Effector CD8-positive, alpha-beta T cell (primary cell): ENCODE measurements around the gene NAT10.

Experiments
- DNase-seq: peaks from one replicate; lab custom pipeline; 2025; lab: John Stamatoyannopoulos, UW

NAT10 gene

DNA sequence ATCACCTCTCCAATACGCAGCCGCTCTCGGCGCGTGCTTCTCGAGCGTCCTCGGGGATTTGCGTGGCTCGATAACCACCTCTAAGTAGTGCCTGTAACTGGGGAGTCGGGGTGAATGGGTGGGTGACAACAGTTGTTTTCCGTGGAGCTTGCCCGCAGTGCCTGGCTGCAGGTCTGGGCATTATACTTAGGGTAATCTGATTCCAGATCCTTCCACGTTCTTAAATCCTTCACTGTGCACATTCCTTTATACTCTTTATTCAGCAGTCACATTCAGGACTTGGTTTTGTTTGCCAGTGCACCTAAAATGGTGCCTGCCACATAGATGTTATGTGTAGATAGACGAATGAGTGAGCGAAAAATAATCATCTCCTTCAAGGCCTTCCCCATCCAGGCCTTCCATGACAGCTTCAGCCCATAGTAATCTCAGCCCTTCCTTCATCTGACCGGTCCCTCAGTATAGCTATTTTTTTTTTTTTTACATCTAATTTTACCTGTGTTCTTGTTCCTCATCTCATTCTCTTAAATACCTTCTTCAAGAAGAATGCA is 602 bp downstream of the NAT10 start:
- no peak for DNase-seq

DNA sequence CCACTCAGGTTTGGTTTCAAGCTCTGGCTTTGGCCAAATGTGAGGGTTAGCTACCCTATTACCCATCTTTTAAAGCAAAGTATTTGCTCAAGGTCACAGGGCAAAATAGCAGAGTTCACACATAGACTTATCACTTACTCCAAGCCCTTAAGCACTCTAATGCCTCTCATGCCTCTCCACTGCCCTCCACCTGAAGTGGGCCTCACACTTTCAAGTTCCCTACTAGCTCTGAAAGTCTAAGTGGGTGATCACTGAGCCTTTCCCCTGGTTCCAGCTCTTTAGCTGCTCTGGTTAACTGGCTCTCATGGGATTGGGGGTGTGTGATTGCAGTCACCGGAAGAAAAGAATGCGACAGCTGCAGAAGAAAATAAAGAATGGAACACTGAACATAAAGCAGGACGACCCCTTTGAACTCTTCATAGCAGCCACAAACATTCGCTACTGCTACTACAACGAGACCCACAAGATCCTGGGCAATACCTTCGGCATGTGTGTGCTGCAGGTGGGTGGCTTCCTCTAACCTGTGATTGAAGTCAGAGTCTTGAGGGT is 6.4 kb downstream of the NAT10 start:
- DNase-seq = no peak

GRCh38 chr11:34114014-34114413 is 8.6 kb downstream of the NAT10 start:
- no peak for DNase-seq

- no peak for DNase-seq
These were observed 9.0 kb downstream of the NAT10 start for GRCh38 chr11:34114471-34114870.

DNA sequence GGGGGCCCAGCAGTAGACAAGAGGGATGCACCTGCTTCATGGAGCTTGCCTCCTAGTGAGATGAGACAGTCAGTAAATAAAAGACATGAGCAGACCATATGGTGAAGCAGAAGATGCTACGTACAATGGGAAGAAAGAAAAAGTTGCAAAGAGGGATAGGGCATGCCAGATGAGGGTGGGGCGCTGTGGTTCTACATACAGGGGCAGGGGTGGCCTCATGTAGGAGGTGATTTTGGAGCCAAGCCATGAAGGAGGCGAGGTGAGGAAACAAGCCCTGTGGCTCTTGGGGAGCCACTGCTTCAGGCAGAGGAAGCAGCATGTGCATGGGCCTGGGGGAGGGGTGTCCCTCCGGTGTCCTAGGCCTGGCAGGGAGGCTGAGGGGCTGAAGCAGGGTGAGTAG is 15.2 kb downstream of the NAT10 start:
- DNase-seq = no peak

DNA sequence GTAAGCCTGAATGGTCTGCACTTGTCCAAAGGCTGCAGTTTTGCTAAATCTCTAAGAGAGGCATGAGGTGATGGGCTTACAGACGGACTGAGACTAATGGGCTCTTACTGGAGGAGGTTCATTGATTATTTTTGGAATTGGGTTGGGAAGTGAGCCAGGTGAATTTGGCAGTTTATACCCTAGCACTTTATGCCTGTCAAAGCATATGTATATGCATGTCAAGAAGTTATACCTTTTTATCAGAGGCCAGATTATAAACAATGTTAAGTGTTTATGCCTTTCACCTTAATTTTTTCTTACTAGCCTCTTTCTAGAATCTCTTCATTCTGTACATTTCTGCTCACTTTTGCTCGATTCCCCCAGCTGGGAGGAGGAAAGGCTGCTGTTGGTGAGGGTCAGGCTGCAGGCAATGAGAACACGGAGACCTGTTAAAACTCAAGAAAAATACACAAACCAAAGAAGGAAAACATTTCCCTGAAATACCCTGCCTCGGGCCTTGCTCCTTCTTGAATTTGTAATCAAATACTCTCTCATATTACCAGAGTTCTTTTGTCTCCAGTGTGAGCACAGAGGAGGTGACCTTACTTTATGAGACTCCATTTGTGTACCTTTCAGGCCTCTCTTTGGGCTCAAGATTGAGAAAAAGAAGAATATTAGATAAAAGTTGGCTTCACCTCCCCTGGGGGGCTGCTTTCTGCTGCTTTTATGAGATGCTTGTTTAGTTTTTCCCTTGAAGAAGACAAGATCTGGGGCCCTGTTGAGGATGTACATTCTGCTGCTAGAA is 19.6 kb downstream of the NAT10 start:
- no peak for DNase-seq

GRCh38 chr11:34126959-34127848 is 21.8 kb downstream of the NAT10 start:
- DNase-seq = no peak

GRCh38 chr11:34128824-34129223 is 23.4 kb downstream of the NAT10 start:
- DNase-seq = no peak

DNA sequence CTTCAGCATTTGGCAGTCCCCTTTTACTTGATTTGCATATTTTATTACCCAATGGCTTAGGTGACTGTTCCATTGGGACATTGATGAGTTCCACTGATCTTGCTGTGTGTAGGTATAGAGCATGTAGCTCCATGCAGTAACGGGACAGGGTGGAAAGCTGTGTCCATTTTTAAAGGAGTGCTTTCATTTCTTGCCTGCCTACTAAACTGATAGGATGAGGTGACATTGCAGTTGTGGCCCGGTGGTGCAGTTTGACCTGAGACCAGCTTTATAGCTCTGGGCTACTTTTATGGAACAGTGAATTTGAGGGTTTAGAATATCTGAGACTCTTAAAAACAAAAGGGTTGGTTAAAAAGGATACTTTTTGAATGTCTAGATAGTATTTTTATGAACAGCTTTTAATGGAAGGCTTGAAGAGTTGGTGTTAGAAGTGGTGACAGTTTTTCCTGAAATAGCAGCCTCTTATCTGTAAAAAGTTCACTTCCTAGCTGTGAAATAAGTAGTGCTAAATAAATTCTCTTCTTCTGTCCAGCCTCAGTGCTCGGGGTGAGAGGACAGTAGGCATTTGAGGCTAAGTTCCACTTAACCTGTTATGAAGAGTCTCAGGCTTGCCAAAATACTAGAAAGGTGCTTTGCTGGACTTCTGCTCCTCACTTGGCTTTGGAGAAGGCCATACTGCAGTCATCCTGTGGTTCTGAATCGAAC is 27.0 kb downstream of the NAT10 start:
- no peak for DNase-seq

- no peak for DNase-seq
These were observed 29.3 kb downstream of the NAT10 start for GRCh38 chr11:34134765-34135164.

DNA sequence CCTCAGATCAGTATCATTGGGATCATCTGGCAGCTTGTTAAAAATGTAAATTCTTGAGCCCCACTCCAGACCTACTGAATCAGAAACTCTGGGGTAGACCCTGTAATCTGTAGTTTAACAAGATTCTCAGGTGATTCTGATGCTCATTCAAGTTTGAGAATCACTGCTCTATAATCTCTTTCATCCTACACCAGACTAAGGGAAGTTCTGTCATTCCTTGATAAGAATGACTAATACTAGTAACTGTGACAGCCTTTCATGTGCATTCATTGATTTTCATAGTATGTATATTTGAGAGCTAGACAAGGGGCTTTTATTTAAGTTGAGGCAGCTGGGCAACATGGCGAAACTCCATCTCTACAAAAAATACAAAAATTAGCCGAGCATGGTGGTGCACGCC is 30.0 kb downstream of the NAT10 start:
- DNase-seq = no peak

- DNase-seq = no peak
These were observed 31.0 kb downstream of the NAT10 start for GRCh38 chr11:34136420-34136819.

DNA sequence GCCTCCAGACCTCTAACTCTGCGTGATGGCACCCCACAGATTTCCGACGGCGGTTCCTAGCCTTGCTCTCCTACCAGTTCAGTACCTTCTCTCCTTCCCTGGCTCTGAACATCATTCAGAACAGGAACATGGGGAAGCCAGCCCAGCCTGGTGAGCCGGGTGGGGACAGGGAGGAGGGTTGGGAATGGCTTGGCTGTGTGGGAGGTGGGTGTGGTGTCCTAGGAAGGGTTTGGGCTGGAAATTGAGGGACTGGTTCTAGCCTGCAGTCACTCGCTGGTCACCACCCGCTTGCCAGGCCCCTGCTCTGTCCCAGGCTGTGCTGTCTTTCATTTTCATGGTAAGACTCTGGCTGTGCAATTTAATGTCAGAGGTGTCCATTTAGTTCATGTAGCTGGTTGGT is 33.9 kb downstream of the NAT10 start:
- DNase-seq = no peak

GRCh38 chr11:34140149-34140548 is 34.7 kb downstream of the NAT10 start:
- no peak for DNase-seq

- DNase-seq = no peak
These were observed 37.6 kb downstream of the NAT10 start for GRCh38 chr11:34143048-34143447.

DNA sequence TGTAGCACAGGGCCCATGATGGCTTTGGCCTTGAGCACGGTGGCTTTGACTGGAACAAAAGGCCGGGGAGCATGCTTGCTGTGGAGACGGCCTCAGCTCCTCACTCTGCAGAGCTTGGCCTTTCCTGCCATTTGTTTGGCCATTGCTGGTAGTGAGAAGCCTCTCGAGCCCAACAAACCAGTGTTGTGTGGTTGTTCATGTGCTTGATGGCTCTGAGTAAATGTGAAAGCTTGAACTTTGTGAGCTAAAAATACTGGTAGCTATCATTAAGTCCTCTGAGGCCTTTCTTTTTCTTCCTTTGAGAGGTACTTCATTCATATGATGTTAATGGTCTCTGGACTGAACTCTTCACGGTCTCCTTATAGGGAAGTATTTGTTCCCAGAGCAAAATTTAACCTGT is 39.6 kb downstream of the NAT10 start:
- DNase-seq = no peak

DNA sequence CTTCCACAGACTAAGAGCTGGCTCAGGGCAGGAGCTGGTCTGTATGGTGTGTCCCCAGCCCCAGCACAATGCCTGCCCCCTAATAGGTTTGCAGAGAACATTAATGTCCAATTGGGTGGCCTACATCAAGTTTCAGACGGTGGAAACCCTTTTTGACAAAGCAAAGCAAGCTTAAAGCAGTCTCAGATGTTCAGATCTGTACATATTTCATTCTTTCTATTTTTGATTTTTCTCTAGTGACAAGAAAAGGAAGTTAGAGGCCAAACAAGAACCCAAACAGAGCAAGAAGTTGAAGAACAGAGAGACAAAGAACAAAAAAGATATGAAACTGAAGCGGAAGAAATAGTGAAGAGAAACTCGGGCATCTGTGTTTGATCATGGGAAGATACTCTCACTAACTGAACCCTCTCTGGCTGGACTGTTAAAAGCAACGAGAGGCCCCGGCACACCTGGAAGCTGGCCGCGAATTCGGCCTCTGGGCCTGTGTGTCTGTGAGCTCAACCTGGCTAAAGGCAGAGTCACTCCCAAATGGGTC is 40.5 kb downstream of the NAT10 start:
- no peak for DNase-seq

GRCh38 chr11:34146411-34146810 is 41.0 kb downstream of the NAT10 start:
- no peak for DNase-seq

DNA sequence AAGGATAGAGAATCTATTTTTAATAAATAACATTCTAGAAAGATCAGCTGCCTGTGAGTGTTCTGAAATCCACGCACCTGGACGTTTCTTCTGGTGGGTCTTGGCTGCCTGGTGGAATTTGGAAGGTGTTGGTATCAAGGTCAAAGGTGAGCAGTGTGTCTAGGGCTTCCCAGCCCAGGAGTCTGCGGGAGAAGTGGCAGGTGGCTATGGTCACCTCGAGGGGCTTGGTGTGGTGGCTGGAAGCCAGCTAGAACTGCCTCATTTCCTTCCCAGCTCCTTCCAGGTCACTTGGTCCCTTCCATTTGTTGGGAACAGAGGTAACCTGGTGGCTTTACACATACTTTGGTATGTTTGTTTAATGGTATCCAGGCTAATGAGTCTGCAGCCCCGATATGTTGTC is 41.4 kb downstream of the NAT10 start:
- DNase-seq = no peak

GRCh38 chr11:34147581-34147980 is 42.2 kb downstream of the NAT10 start:
- no peak for DNase-seq

DNA sequence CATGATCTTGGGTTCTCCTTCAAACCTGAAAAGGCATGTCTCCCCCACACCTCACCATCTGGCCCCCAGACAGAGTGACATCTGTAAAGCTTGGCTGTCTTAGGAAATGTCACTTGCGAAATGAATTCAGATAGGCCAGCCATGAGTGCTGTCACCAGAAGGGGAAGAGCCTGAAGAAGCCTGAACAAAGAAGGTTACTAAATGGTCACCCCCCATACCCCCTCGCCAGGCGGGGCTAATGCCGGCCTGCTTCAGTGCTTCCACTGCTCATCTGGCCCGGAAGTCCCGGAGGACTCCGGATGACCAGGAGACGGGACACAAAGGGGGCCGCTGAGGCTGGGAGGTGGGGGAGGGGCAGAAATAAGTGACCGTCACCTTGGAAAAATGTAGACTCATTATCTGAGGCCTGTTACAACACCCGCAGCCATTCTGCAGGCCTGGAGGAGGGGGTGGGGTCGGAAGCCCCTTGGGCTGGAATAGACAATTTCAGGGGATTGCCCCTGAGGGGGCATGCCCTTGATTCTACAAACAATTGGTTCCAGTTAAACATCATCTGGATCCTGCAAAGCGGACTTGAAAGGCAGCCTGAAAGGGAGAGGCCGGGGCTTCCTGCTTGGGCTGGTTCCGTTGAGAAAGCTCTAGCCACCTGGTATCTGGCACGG is 43.2 kb downstream of the NAT10 start:
- DNase-seq = no peak
